Duodenal mucosa (tissue), 2 donors: Measurements from ENCODE around the gene TSPAN18.

ENCODE experiments used
- H3K27ac ChIP-seq: one replicate; pipeline ENCODE4 v1.7.0; 2013; ENCODE audit warnings: low read depth, low read length
- H3K27me3 ChIP-seq, 2 donors: one replicate each; pipeline ENCODE4 v1.7.0; 2013; ENCODE audit warnings: low read length in 2 of 2, control low read depth in 1 of 2; ENCODE audit not compliant: insufficient read depth in 2 of 2, control insufficient read depth in 1 of 2
- H3K36me3 ChIP-seq, 2 donors: one replicate each; pipeline ENCODE4 v1.7.0; 2013; ENCODE audit warnings: low read length in 2 of 2, control low read depth in 1 of 2; ENCODE audit not compliant: insufficient read depth in 2 of 2, control insufficient read depth in 1 of 2
- H3K4me1 ChIP-seq, 2 donors: one replicate each; pipeline ENCODE4 v1.7.0; 2013; ENCODE audit warnings: low read length in 2 of 2, control low read depth in 1 of 2; ENCODE audit not compliant: insufficient read depth in 2 of 2, control insufficient read depth in 1 of 2
- H3K4me3 ChIP-seq, 2 donors: one replicate each; pipeline ENCODE4 v1.7.0; 2013; ENCODE audit warnings: low read length in 2 of 2, low read depth in 1 of 2
- H3K9ac ChIP-seq, 2 donors: one replicate each; pipeline ENCODE4 v1.7.0; 2013; ENCODE audit warnings: low read length in 2 of 2, low read depth in 1 of 2
- H3K9me3 ChIP-seq, 2 donors: one replicate each; pipeline ENCODE4 v1.7.0; 2013; ENCODE audit warnings: low read length in 2 of 2, control low read depth in 1 of 2; ENCODE audit not compliant: control insufficient read depth in 1 of 2

TSPAN18 gene

GRCh38 chr11:44977493-44977984, 250.8 kb downstream of the TSPAN18 start:
- Histone ChIP-seq H3K4me3 (peak overlapping the region; percentile 39 to 44), H3K36me3 (no peaks in the 10 kb centered on the region), H3K27ac (no peak overlapping the region), H3K4me1 (peaks cover 53 to 54% of the 10 kb centered on the region in 2 donors), H3K27me3 (no peaks in the 10 kb centered on the region), H3K9me3 (no peaks in the 10 kb centered on the region), H3K9ac (peak overlapping the region; percentile 5 to 22)

- H3K9ac ChIP-seq = peak overlapping the region; percentile 13 to 30
- H3K9me3 ChIP-seq = no peaks in the 10 kb centered on the region
- H3K27ac ChIP-seq = peak overlapping the region; percentile 66
- H3K4me3 ChIP-seq = no peak overlapping the region
- H3K36me3 ChIP-seq = no peaks in the 10 kb centered on the region
- no peaks in the 10 kb centered on the region for H3K27me3 ChIP-seq
- peaks cover 53 to 54% of the 10 kb centered on the region in 2 donors for H3K4me1 ChIP-seq
Observed at GRCh38 chr11:44978274-44978960, 251.7 kb downstream of the TSPAN18 start.

DNA sequence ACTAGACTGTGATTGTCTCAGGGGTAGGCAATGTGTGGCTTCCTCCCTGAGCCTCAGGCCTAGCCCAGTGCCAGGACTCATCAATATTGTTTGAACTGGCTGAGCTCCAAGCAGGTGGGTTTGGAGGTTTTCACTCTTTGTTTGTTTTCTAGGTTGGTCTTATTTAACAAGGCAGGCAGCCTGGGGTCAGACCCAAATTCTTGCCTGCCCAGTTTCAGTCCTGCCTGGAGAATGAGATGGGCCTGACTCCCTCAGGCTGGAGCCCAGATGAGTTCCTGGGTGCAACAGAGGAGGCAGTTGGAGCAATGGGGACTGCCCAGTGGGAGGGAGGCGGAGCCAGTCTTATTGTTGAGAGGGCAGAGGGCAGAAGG, 252.2 kb downstream of the TSPAN18 start:
- Histone ChIP-seq H3K4me1 (peaks cover 53 to 54% of the 10 kb centered on the region in 2 donors), H3K9ac (peak overlapping the region; percentile 13 to 30), H3K9me3 (no peaks in the 10 kb centered on the region), H3K27me3 (no peaks in the 10 kb centered on the region), H3K27ac (peak overlapping the region; percentile 66), H3K4me3 (peak overlapping the region; percentile 28 to 32), H3K36me3 (no peaks in the 10 kb centered on the region)

GRCh38 chr11:44979543-44980399, 253.0 kb downstream of the TSPAN18 start:
- peak overlapping the region; percentile 13 to 30 for H3K9ac ChIP-seq
- no peaks in the 10 kb centered on the region for H3K9me3 ChIP-seq
- peak overlapping the region; percentile 28 to 32 for H3K4me3 ChIP-seq
- peak overlapping the region; percentile 60 for H3K27ac ChIP-seq
- H3K27me3 ChIP-seq = no peaks in the 10 kb centered on the region
- H3K36me3 ChIP-seq = no peaks in the 10 kb centered on the region
- peaks cover 53 to 54% of the 10 kb centered on the region in 2 donors for H3K4me1 ChIP-seq

DNA sequence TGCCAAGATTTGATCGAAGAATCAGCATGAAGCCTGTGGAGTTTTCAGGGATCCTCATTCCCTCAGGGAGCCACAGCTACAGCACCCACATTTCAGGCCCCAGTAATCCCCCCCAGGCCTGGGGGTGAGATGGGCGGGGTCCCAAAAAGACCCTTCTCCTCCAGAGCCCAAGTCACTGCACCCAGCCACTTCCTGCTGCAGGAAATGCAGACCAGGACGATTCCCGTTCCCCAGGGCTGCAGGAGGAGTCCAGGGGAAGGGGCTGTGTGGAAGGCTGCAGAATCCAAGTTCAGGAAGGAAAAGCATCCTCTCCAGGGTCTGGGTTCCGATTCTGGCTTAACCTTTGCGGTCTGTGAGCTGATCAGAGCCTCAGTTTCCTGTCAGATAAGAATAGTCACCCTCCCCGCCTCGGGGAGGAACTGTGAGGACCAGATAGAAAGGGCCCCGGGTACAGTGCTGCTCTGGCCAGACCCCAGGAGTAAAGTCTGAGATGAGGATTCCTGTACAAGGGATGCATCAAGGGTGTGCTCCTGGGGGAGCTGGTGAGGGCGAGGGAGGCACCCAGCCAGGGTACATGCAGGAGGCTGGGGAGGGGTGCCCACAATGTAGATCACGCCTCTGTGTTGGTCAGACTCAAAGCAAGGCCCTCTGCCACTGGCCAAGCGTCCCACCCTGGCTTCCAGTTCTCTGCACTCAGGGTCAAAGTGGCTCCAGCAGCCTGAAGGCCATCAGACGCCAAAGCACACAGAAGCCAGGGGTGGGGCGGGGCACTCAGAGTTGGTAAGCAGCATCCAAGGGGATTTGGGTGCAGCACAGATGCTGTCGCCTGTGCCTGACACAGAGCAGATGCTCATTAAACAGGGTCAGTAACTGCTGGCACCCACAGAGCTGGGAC, 254.0 kb downstream of the TSPAN18 start:
- Histone ChIP-seq H3K9me3 (no peaks in the 10 kb centered on the region), H3K27me3 (no peaks in the 10 kb centered on the region), H3K4me3 (no peak overlapping the region), H3K9ac (peak overlapping the region in 1 of 2 donors; percentile 6), H3K36me3 (no peaks in the 10 kb centered on the region), H3K4me1 (peaks cover 53 to 54% of the 10 kb centered on the region in 2 donors), H3K27ac (no peak overlapping the region)
